HG02759 (cell line): ENCODE data around the gene TMEM95.
"Not testable (repeated sequence)": the region's sequence is repeated elsewhere in the genome, so short reads cannot be mapped to it uniquely, and the experiment has no call there.

Experiments used
- ATAC-seq: cut with Tn5 transposase; IDR thresholded peaks from one replicate; pipeline ENCODE4 v1.9.1; 2021; ENCODE audit warnings: mild to moderate bottlenecking, moderate library complexity; ENCODE audit not compliant: unreplicated experiment

Gene TMEM95

GRCh38 chr17:7346761-7347614 lies 8.0 kb upstream of the TMEM95 start:
- no peak for ATAC-seq

GRCh38 chr17:7347630-7348477 lies 7.1 kb upstream of the TMEM95 start:
- no peak for ATAC-seq

DNA sequence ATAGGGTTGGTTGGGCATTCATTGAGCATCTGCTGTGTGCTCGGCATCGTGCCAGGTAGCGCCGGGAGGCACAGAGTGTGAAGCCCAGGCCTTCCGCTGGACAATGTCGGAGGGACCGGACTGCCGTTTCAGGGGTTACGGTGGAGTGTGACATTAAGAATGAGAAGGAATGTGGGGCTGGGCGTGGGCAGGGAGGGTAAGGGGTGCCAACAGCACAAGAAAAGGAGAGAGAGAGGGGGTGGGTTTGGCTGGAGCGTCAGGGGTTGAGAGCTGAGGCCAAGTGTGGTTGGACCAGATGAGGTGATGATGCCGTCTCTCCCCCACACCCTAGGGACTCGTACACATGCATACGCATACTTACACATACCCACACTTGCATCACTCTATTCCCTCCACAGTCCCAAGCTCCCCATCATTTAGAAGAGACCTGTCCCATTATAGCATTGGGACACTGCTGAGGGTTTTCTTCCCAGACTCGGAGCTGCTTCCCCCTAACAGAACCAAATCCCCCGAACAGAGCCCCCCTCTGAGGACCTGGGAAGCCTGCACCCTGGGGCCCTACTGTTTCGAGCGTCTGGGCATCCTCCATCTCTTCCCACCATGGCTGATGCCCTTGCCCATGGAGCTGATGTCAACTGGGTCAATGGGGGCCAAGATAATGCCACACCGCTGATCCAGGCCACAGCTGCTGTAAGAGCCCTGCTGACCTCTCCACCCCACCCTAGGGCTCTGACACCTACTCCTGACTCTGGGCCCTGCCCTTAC lies 6.3 kb upstream of the TMEM95 start:
- no peak for ATAC-seq

DNA sequence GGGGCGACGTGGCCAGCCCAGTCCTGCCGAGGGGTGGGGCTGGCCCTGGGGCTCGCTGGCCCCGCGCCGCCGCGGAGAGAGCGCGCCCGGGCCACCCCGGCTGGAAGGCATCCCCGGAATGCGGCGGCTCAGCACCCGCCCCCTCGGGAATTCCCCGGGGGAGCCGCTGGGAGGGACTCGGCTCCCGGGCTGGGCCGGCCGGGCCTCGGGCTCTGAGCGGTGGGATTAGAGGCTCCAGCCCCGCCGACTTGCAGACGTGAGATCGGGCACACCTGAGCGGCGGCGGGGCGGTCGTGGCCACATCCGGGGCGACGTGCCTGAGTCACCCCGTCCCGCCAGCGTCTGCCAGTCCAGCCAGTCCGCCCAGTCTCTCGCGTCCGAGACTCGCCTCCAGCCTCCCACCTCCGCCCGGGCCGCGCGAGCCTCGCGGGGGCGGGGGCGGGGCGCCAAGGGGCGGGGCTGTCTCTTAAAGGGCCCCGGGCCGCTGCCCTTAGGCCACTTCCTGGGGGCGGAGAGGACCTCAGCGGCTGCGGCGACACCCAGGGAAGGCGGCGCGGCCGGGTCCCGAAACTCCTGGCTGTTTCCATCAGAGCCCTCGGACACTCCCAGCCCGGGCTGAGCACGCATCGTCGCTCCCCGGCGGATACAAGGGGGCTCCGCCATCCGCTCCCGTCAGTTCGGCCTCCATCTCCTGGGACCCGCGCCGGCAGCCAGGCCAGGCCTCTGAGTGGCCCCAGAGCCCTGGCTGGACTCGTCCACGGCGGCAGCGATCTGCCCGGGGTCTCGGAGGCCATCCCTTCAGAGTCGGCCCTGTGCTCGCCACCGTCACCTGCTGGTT lies 3.1 kb upstream of the TMEM95 start, which contains the start of gene KCTD11:
Gene KCTD11, plus strand, starts transcription at position 498 of the 838 bp plus-strand sequence.
- ATAC-seq = peak; percentile 67

- ATAC-seq = no peak
Measured at GRCh38 chr17:7352503-7352889, 2.5 kb upstream of the TMEM95 start.

GRCh38 chr17:7352910-7353635 lies 1.9 kb upstream of the TMEM95 start:
- no peak for ATAC-seq

DNA sequence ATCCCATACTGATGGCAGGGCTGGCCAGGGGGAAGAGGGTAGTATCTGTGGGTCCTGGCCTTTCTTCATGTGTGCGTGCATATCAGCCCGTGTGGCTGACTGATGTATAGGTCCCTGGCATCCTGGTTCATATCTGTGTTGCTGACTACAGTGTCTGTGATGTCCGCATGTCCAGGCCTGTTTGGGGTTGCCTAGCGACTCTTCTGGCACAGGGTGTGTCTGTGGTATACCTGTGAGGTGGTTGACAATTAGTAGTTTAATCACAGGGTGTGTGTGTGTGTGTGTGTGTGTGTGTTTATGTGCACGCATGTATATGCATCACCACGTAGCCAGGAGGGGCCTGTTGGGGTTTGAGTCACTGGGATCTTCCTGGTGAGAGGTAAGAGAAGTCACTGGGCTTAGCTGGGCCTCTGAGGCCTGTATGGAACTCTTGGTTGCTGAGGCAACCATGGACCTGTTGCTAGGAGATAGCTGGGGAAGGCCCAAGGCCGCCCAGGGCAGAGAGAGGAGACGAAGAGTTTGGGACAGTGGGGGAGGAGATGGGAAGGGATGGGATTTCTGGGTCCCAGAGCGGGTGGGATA lies 603 bp upstream of the TMEM95 start:
- no peak for ATAC-seq

- ATAC-seq = no peak
Measured at GRCh38 chr17:7355573-7355972, 617 bp downstream of the TMEM95 start.

GRCh38 chr17:7356072-7356549 lies 1.2 kb downstream of the TMEM95 start:
- peak; percentile 29 for ATAC-seq

DNA sequence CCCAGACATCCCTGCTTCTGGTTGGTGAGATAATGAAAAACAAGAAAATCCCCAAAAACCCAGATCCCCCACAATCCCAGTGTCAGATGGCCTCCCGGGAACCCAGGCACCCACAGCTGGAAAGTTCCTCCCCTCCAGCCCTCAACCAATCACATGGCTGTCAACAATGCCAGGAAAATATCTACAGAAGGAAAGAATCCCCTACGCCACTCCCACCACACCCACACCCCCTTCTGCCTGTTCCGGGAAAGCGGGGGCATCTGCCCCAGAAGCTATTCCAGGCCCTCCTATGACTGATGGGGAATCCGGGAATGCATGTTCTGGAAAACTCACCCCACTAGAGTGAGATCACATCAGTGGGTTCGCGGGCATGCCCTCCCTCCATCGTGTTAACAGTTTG lies 1.8 kb downstream of the TMEM95 start:
- no peak for ATAC-seq

GRCh38 chr17:7357381-7357780 lies 2.4 kb downstream of the TMEM95 start:
- no peak for ATAC-seq

DNA sequence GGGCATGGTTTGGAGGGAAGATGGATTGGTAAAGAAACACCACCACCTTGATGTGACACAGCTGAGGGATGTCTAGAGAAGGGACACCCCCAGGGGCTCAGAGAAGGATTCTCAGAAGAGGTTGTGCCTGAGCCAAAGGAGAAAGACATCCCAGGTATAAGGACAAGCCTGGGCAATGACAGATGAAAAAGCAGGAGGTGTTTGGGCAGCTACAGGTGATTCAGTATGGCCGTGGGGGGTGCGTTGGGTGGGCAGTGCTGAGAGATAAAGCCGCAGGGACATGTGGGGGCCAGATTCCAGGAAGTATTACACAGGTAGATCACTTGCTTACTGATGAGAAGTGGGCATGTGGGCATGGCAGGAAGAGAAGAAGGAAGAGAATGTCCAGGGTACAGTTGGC lies 7.0 kb downstream of the TMEM95 start:
- ATAC-seq = no peak

DNA sequence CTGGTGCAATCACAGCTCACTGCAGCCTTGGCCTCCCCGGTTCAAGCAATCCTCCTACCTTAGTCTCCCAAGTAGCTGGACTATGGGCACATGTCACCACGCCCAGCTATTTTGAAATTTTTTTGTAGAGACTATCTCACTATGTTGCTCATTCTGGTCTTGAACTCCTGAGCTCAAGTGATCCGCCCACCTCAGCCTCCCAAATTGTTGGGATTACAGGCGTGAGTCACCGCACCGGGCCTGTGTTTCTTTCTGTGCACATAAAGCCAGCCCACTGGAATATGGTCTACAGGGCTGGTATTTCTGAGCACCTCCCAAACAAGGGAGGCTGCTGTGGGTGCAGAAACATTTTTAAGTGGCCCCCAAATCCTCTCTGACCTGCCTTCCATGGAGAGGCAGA lies 8.4 kb downstream of the TMEM95 start:
- no peak for ATAC-seq

DNA sequence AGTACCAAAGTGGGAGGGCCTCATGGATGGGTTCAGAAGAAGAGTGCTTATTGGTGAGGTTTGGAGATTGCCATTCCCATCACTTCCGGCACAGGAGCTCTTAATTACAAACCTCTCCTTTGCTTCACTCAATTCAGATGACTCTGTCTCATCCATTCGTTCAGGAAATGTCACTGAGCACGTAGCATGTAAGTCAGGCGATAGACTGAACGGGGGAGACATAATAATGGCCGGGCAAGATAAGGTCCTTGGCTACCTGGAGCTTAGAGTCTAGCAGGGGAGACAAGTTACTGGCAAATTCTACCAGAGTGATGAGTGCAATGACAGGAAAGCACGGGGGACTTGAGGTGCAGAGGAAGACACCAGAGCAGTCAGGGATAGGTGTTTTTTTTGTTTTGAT lies 11.0 kb downstream of the TMEM95 start:
- not testable (repeated sequence) for ATAC-seq

DNA sequence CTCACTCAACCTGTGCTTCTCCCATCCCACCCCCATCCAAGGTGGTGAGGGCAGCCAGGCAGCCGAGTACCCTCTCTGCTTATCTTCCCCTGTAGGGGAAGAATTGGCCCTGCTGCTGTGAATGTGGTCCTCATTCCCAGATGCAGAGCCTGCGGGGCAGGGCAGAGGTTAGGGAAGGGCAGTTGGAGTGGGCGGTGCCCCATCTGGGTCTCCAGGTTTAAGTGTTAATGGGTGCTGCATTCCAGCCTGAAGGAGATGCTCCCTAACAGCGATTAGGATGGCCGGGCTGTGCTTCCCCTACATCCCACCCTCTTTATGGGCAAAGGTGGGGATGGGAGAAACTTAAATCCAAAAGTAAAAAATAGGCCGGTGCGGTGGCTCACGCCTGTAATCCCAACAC lies 12.1 kb downstream of the TMEM95 start:
- ATAC-seq = no peak

DNA sequence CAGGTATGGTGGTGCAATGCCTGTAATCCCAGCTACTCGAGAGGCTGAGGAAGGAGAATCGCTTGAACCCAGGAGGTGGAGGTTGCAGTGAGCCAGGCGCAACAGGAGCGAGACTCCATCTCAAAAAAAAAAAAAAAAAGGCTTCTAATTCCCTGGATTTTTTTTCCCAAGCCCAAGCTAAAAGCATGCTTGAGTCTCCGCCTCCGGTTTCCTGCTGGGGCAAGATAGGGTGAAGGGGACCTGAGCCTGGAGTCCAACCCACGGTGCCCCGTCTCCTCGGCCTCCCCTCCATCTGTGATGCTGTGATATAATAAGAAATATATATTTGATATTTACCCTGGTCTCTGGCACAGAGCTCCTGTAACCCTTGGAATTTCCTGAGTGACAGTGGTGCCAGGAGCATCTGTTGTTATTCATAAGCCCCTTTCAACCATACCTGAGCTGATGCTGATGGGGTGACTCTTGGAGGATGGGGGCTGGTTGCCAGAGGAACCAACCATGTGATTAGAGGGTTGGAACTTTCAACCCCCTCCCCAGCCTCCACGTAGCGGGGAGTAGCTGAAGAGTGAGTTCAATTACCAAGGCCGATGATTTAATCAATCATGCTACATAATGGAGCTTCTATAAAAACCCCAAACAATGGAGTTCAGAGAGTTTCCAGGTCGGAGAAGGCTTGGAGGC lies 13.1 kb downstream of the TMEM95 start:
- no peak for ATAC-seq

GRCh38 chr17:7368599-7368994 lies 13.6 kb downstream of the TMEM95 start:
- not testable (repeated sequence) for ATAC-seq

GRCh38 chr17:7369825-7370224 lies 14.9 kb downstream of the TMEM95 start:
- ATAC-seq = no peak

DNA sequence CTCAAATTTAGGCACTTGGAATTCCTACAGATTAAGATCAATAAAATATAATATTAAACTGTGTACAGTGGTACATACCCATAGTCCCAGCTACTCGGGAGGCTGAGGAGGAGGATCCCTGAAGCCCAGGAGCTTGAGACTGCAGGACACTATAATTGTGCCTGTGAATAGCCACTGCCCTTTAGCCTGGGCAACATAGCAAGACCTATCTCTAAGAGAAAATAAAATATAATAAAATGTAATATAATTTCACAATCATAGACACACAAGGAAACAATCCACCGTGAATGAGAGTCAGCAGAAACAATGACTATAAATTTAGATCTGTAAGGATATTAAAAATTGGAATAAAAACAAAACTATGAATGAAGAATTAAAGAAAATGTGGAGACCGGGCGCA lies 15.9 kb downstream of the TMEM95 start:
- no peak for ATAC-seq
